IMR-90 (cell line): ENCODE results near the gene RUFY4. TPM values are rescaled to one million over a fixed set of nuclear protein-coding genes. Genes with fewer than 3 reads are reported as not detected.
A peak's percentile ranks its signal among the peaks of the same experiment; 100 is the strongest.
"Not testable (repeated sequence)": the region's sequence is repeated elsewhere in the genome, so short reads cannot be mapped to it uniquely, and the experiment has no call there.

Experiments
- ATAC-seq: fragments of 200-7000 bp; cut with Tn5 transposase; 2 replicates; pipeline ENCODE4 v1.9.1; 2020; ENCODE audit warnings: low read depth, mild to moderate bottlenecking, moderate library complexity
- Bru-seq: library from RNA; stranded (reverse); fragments of 400-500 nt; gene quantifications from one replicate; lab custom pipeline; 2021; lab: Mats Ljungman, UMichigan
- BruChase-seq, 2 experiments: library from RNA; stranded (reverse); fragments of 400-500 nt; gene quantifications; one replicate each; lab custom pipeline; 2021; lab: Mats Ljungman, UMichigan
- BruUV-seq: library from RNA; stranded (reverse); fragments of 400-500 nt; replicated peaks from 2 replicates; lab custom pipeline; 2021; lab: Mats Ljungman, UMichigan
- CTCF ChIA-PET: fragments of 300-600 bp; formaldehyde crosslinking; extraction: SDS; loops from one replicate; lab custom pipeline; 2021; ENCODE audit warnings: antibody characterized with exemption; lab: Yijun Ruan, JAX
- POLR2A ChIA-PET: fragments of 300-600 bp; sonication (Branson Sonifier 250); formaldehyde crosslinking; loops from one replicate; lab custom pipeline; 2022; ENCODE audit warnings: antibody characterized with exemption; ENCODE audit not compliant: unreplicated experiment; lab: Charles Lee
- DNase-seq: peaks from one replicate; pipeline ENCODE4 v3.0.0; 2013
- H2AFZ ChIP-seq: replicated peaks from 2 replicates; pipeline ENCODE3; 2013; ENCODE audit warnings: low read length, mild to moderate bottlenecking; ENCODE audit not compliant: poor library complexity
- H2AK5ac ChIP-seq: 2 replicates; pipeline ENCODE4 v1.6.1; 2013; ENCODE audit warnings: low read depth, low read length, inconsistent platforms
- H2AK9ac ChIP-seq: replicated peaks from 2 replicates; pipeline ENCODE3; 2013; ENCODE audit warnings: mild to moderate bottlenecking, low read depth, low read length, moderate library complexity; ENCODE audit not compliant: poor library complexity
- H2BK120ac ChIP-seq: 2 replicates; pipeline ENCODE4 v1.6.1; 2013; ENCODE audit warnings: low read depth, low read length, inconsistent platforms
- H2BK15ac ChIP-seq: 3 replicates; pipeline ENCODE4 v1.6.1; 2013; ENCODE audit warnings: low read depth, low read length, inconsistent platforms
- H2BK20ac ChIP-seq: 2 replicates; pipeline ENCODE4 v1.6.1; 2013; ENCODE audit warnings: low read depth, mild to moderate bottlenecking, inconsistent platforms, low read length, moderate library complexity
- H2BK5ac ChIP-seq: 2 replicates; pipeline ENCODE4 v1.6.1; 2013; ENCODE audit warnings: mild to moderate bottlenecking, low read depth, low read length, inconsistent platforms; ENCODE audit not compliant: poor library complexity, severe bottlenecking
- H3K14ac ChIP-seq: replicated peaks from 2 replicates; pipeline ENCODE4 v1.6.1; 2013; ENCODE audit warnings: low read depth, low read length, inconsistent platforms
- H3K18ac ChIP-seq: 2 replicates; pipeline ENCODE4 v1.6.1; 2013; ENCODE audit warnings: low read depth, low read length, control low read depth
- H3K23ac ChIP-seq: 2 replicates; pipeline ENCODE4 v1.6.1; 2013; ENCODE audit warnings: low read depth, low read length, inconsistent platforms
- H3K27ac ChIP-seq: 2 replicates; pipeline ENCODE4 v1.5.1; 2013; ENCODE audit warnings: mild to moderate bottlenecking, control low read depth, low read length; ENCODE audit not compliant: insufficient read depth
- H3K27me3 ChIP-seq: 2 replicates; pipeline ENCODE4 v1.6.1; 2013; ENCODE audit warnings: low read length; ENCODE audit not compliant: control insufficient read depth, insufficient read depth
- H3K36me3 ChIP-seq: 2 replicates; pipeline ENCODE4 v1.6.1; 2013; ENCODE audit warnings: low read length, mixed read lengths; ENCODE audit not compliant: control insufficient read depth, insufficient read depth
- H3K4ac ChIP-seq: 2 replicates; pipeline ENCODE4 v1.6.1; 2013; ENCODE audit warnings: low read depth, low read length, inconsistent platforms
- H3K4me1 ChIP-seq: 2 replicates; pipeline ENCODE4 v1.6.1; 2013; ENCODE audit warnings: low read length, mixed read lengths; ENCODE audit not compliant: control insufficient read depth, insufficient read depth
- H3K4me2 ChIP-seq: 2 replicates; pipeline ENCODE4 v1.6.1; 2013; ENCODE audit warnings: low read depth, mild to moderate bottlenecking, control low read depth, low read length, moderate library complexity
- H3K4me3 ChIP-seq: 2 replicates; pipeline ENCODE4 v1.5.1; 2013; ENCODE audit warnings: low read depth, mild to moderate bottlenecking, control low read depth, low read length, moderate library complexity; ENCODE audit not compliant: insufficient read depth
- H3K56ac ChIP-seq: 2 replicates; pipeline ENCODE4 v1.6.1; 2013; ENCODE audit warnings: low read length, inconsistent platforms; ENCODE audit not compliant: insufficient read depth; ENCODE audit errors: extremely low read depth
- H3K79me1 ChIP-seq, 2 experiments: 2 replicates each; pipeline ENCODE4 v1.6.1; 2013; ENCODE audit warnings: low read length in 2 of 2, inconsistent platforms in 1 of 2, low read depth in 1 of 2
- H3K9ac ChIP-seq: 2 replicates; pipeline ENCODE4 v1.6.1; 2013; ENCODE audit warnings: low read depth, low read length, control low read depth
- H3K9me1 ChIP-seq: 2 replicates; pipeline ENCODE4 v1.6.1; 2013; ENCODE audit warnings: low read length, inconsistent platforms; ENCODE audit not compliant: insufficient read depth
- H3K9me3 ChIP-seq: 2 replicates; pipeline ENCODE4 v1.6.1; 2013; ENCODE audit warnings: low read length; ENCODE audit not compliant: control insufficient read depth, insufficient read depth
- H4K20me1 ChIP-seq: 2 replicates; pipeline ENCODE4 v1.6.1; 2013; ENCODE audit warnings: low read length, inconsistent platforms; ENCODE audit not compliant: insufficient read depth
- H4K5ac ChIP-seq: 2 replicates; pipeline ENCODE4 v1.6.1; 2013; ENCODE audit warnings: mild to moderate bottlenecking, low read depth, low read length, control low read depth
- H4K8ac ChIP-seq, 2 experiments: 2 replicates each; pipeline ENCODE4 v1.6.1; 2013; ENCODE audit warnings: low read depth in 2 of 2, low read length in 2 of 2, control low read depth in 1 of 2, inconsistent platforms in 1 of 2
- H4K91ac ChIP-seq: 2 replicates; pipeline ENCODE4 v1.6.1; 2013; ENCODE audit warnings: low read depth, low read length, inconsistent platforms; ENCODE audit not compliant: insufficient read depth
- CTCF ChIP-seq: conservative IDR thresholded peaks from 2 replicates; pipeline ENCODE4 v1.5.1; 2012; ENCODE audit warnings: mild to moderate bottlenecking, low read depth, low read length, improper control_type of control experiment
- RAD21 ChIP-seq: IDR thresholded peaks from 2 replicates; pipeline ENCODE4 v1.6.1; 2012; ENCODE audit warnings: low read length, improper control_type of control experiment
- SMC3 ChIP-seq: fragments of 150-350 bp; IDR thresholded peaks from 2 replicates; pipeline ENCODE4 v1.6.1; 2016; ENCODE audit warnings: low read depth, mild to moderate bottlenecking, antibody characterized with exemption, low read length, moderate library complexity
- WGBS, 2 experiments: methylation state at CpG; one replicate each; pipeline versions ENCODE4 v1.1.5 to v1.1.7; 2013; ENCODE audit warnings: missing lambda C conversion rate in 2 of 2; ENCODE audit not compliant: insufficient read length in 1 of 2; ENCODE audit errors: extremely low coverage in 2 of 2; 5-methylcytosine and 5-hydroxymethylcytosine counted together
- dilution Hi-C: fragments of 300-500 bp; cut with HindIII; formaldehyde crosslinking; loops from one replicate; pipeline ENCODE4 v1.14.3; 2018; ENCODE audit warnings: low sequenced_read_pairs; ENCODE audit not compliant: unreplicated experiment
- in situ Hi-C: fragments of 300-500 bp; cut with MboI; formaldehyde crosslinking; loops from 3 replicates; pipeline ENCODE4 v1.14.3; 2019; ENCODE audit warnings: low sequenced_read_pairs, inconsistent platforms, mixed read lengths
- intact Hi-C: fragments of 100-400 bp; cut with micrococcal nuclease; formaldehyde crosslinking; loops from 2 replicates; pipeline ENCODE4 v1.10.0; 2022
- long read RNA-seq: library from polyadenylated mRNA; unstranded; transcript quantifications from one replicate; pipeline ENCODE4 v2.0.0, GENCODE V29; 2021; ENCODE audit not compliant: unreplicated experiment
- polyA plus RNA-seq, 3 experiments: library from polyadenylated mRNA; depleted of rRNA; stranded (reverse); fragments of >200 nt; gene quantifications; 2 replicates each; pipeline ENCODE4 v1.2.3, GENCODE V29; 2012; ENCODE audit warnings: low replicate concordance in 1 of 3
- total RNA-seq: library from RNA; depleted of rRNA; stranded (reverse); fragments of >200 nt; gene quantifications from 2 replicates; pipeline ENCODE4 v1.2.3, GENCODE V29; 2012; rRNA removed

Gene RUFY4
- total RNA-seq (not detected in 2 replicates), polyA plus RNA-seq (2012; rRNA removed) (not detected in 2 replicates), Bru-seq, nascent RNA (not detected), BruChase-seq, experiment 1, labeled RNA remaining after a 6-hour chase (not detected), BruChase-seq, experiment 2, labeled RNA remaining after a 2-hour chase (not detected)
- polyA plus RNA-seq (2012; cell fraction: cytosol; rRNA removed) = not detected in 2 replicates
- polyA plus RNA-seq (2012; cell fraction: nucleus; rRNA removed; ENCODE audit: low replicate concordance) = not detected in 2 replicates
- long read RNA-seq = 0 reads

GRCh38 chr2:218068721-218069334, at the start of gene RUFY4:
Gene RUFY4 (plus strand): TSS chr2:218069253. CDS start chr2:218070606, 1,353 bp downstream.
- H3K23ac ChIP-seq, H4K91ac ChIP-seq, H2BK15ac ChIP-seq, dilution Hi-C loops, H3K9me1 ChIP-seq, H4K20me1 ChIP-seq, H3K36me3 ChIP-seq, H3K14ac ChIP-seq, H4K8ac ChIP-seq, H2BK120ac ChIP-seq, H2BK5ac ChIP-seq, H3K4me1 ChIP-seq, H3K27ac ChIP-seq, H3K18ac ChIP-seq, H3K4ac ChIP-seq, H2AK5ac ChIP-seq, H3K56ac ChIP-seq, H3K4me3 ChIP-seq, H2AK9ac ChIP-seq, H3K9ac ChIP-seq, H3K9me3 ChIP-seq, BruUV-seq, H3K79me1 ChIP-seq, POLR2A ChIA-PET, H4K5ac ChIP-seq, H2BK20ac ChIP-seq: not testable (repeated sequence)
- CTCF ChIA-PET = interaction anchor here (0.6 to 1.7 kb wide), 5 partner anchors 10 to 283 kb away, joined by 3 to 10 read pairs (median 3); no protein-coding TSS in a partner anchor
- DNase-seq (peak; percentile 55), ATAC-seq (peak; percentile 93)
- Histone ChIP-seq H3K27me3 (peaks cover 72% of the 10 kb centered on the region), H3K4me2 (peak within 1 kb of the TSS; percentile 14; the same call in 1 of the 2 replicates), H2AFZ (peak within 1 kb of the TSS; percentile 61)
- WGBS, 2 experiments = no CpG with 5 or more reads among the region's 15 CpGs
- in situ Hi-C loops = loop anchor here (5.0 kb wide), 1 partner anchor 282 kb away; no protein-coding TSS in a partner anchor
- intact Hi-C loops = loop anchor here (1.0 kb wide), 2 partner anchors 280 to 284 kb away; no protein-coding TSS in a partner anchor
- TF ChIP-seq SMC3 = peak; percentile 58
- peak; percentile 62 for TF ChIP-seq CTCF
- TF ChIP-seq RAD21 = peak; percentile 70
